ENCODE data around the gene CACNA1F. TPM values are rescaled to one million over a fixed set of nuclear protein-coding genes. Genes with fewer than 3 reads are reported as not detected.

The CACNA1F gene
- total RNA-seq, 2 experiments from 2014 or later: 1.1 to 1.2 TPM

DNA sequence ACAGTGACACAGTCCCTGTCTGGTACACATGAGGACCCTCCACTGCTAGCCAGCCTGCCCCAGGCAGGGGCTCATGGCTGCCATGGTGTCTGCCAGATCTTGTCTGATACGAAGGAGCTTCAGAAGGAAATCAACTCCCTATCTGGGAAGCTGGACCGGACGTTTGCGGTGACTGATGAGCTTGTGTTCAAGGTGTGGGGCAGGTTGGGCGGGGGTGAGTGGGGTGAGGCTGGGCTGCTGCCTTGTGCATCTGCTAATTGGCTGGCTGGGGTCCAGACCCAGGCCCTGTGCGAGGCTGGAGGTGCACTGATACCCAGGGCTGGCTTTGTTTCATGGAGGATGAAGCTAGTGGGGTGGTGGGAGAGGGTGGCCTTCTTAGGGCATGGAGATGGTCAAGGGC is 15.9 kb upstream of the CACNA1F start:
- Histone ChIP-seq H3K36me3 (ENCODE audit: insufficient read depth, low read length) (peaks cover 18% of the 10 kb centered on the region), H3K27ac (ENCODE audit: low read depth in 1 of 2, low read length in 2 of 2) (no peak overlapping the region), H3K4me1 (ENCODE audit: insufficient read depth, low read length) (no peaks in the 10 kb centered on the region), H3K9me3 (ENCODE audit: control insufficient read depth in 1 of 2, insufficient read depth in 1 of 2, low read length in 2 of 2) (no peaks in the 10 kb centered on the region), H3K27me3 (ENCODE audit: control insufficient read depth in 1 of 2, insufficient read depth in 2 of 2, low read length in 2 of 2) (no peaks in the 10 kb centered on the region), H3K4me3 (ENCODE audit: low read length) (no peak overlapping the region)
- Mint-ChIP-seq H3K9me3 (no peaks in the 10 kb centered on the region), H3K36me3 (ENCODE audit: low read depth) (peaks cover 54% of the 10 kb centered on the region), H3K4me3 (no peak overlapping the region), H3K27ac (no peak overlapping the region), H3K27me3 (no peaks in the 10 kb centered on the region), H3K4me1 (ENCODE audit: low read depth) (peaks cover 5% of the 10 kb centered on the region)
- DNase-seq (no peak), ATAC-seq (ENCODE audit: poor library complexity) (no peak)
- TF ChIP-seq, protein P1, sequence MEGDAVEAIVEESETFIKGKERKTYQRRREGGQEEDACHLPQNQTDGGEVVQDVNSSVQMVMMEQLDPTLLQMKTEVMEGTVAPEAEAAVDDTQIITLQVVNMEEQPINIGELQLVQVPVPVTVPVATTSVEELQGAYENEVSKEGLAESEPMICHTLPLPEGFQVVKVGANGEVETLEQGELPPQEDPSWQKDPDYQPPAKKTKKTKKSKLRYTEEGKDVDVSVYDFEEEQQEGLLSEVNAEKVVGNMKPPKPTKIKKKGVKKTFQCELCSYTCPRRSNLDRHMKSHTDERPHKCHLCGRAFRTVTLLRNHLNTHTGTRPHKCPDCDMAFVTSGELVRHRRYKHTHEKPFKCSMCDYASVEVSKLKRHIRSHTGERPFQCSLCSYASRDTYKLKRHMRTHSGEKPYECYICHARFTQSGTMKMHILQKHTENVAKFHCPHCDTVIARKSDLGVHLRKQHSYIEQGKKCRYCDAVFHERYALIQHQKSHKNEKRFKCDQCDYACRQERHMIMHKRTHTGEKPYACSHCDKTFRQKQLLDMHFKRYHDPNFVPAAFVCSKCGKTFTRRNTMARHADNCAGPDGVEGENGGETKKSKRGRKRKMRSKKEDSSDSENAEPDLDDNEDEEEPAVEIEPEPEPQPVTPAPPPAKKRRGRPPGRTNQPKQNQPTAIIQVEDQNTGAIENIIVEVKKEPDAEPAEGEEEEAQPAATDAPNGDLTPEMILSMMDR (IDR thresholded peaks at IDR 0.05): no peak
- intact Hi-C loops (cut with DNase I, micrococcal nuclease): no loop called here
- POLR2A ChIA-PET: interaction anchor here (1.2 kb wide), 1 partner anchor 10 kb away, joined by 4 read pairs; no protein-coding TSS in a partner anchor
- CTCF ChIA-PET: no interaction called here

DNA sequence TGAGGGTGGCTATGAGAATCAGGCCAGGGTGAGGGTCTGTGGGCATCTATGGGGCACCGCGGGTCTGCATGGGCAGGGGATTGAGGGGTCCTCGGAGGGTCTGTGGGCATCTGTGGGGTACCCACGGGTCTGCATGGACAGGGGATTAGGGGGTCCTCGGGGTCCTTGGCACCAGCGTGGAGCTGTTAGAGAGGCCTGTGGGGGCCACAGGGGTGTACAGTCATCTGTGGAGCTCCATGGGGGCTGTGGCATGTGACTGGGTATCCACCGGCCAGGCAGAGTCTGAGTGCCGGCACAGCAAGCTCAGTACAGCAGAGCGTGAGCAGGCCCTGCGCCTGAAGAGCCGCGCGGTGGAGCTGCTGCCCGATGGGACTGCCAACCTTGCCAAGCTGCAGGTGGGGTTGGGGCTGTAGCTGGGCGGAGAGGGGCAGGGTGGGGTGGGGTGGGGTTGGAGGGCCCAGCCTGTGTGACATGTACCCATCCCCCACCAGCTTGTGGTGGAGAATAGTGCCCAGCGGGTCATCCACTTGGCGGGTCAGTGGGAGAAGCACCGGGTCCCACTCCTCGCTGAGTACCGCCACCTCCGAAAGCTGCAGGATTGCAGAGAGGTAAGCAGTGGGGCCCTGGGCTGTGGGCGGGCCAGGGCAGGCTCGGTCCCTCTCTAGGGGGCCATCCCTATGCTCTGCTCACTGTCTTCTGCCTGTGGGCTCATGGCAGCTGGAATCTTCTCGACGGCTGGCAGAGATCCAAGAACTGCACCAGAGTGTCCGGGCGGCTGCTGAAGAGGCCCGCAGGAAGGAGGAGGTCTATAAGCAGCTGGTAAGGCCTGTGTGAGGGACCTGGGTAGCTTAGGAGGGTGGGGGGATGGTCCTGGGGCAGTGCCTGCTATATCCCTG is 15.0 kb upstream of the CACNA1F start:
- no peaks in the 10 kb centered on the region for H3K27me3 Mint-ChIP-seq
- H3K36me3 Mint-ChIP-seq (ENCODE audit: low read depth): peaks cover 62% of the 10 kb centered on the region

DNA sequence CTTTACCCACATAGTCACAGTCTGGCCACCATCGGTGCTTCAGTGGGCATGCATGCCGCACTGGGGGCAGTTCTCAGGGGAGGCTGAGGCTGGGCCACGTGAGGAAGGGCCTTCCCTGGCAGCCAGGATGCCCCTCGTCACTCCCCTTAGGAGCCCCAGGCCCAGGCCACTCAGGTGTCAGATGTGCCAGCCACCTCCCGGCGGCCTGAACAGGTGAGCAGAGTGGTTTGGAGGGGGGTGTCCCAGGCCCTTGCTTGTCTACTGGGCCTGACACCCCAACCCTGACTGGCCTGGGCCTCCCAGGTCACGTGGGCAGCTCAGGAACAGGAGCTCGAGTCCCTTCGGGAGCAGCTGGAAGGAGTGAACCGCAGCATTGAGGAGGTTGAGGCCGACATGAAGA is 14.2 kb upstream of the CACNA1F start:
- Mint-ChIP-seq H3K4me3 (no peak overlapping the region), H3K27me3 (no peaks in the 10 kb centered on the region), H3K27ac (no peak overlapping the region), H3K9me3 (no peaks in the 10 kb centered on the region), H3K36me3 (ENCODE audit: low read depth) (peaks cover 67% of the 10 kb centered on the region), H3K4me1 (ENCODE audit: low read depth) (peaks cover 5% of the 10 kb centered on the region)
- Histone ChIP-seq H3K4me1 (ENCODE audit: insufficient read depth, low read length) (no peaks in the 10 kb centered on the region), H3K9me3 (ENCODE audit: control insufficient read depth in 1 of 2, insufficient read depth in 1 of 2, low read length in 2 of 2) (no peaks in the 10 kb centered on the region), H3K4me3 (ENCODE audit: low read length) (no peak overlapping the region), H3K27me3 (ENCODE audit: control insufficient read depth in 1 of 2, insufficient read depth in 2 of 2, low read length in 2 of 2) (no peaks in the 10 kb centered on the region), H3K27ac (ENCODE audit: low read depth in 1 of 2, low read length in 2 of 2) (no peak overlapping the region), H3K36me3 (ENCODE audit: insufficient read depth, low read length) (peaks cover 30% of the 10 kb centered on the region)
- ChIA-PET CTCF (no interaction called here), POLR2A (no interaction called here)
- no peak for DNase-seq
- intact Hi-C loops (cut with DNase I, micrococcal nuclease): no loop called here
- TF ChIP-seq, protein P1 (IDR thresholded peaks at IDR 0.05): no peak
- no peak for ATAC-seq (ENCODE audit: poor library complexity)

More for the DNA sequence above, 15.0 kb upstream of the CACNA1F start:
- Histone ChIP-seq H3K4me1 (ENCODE audit: insufficient read depth, low read length) (no peaks in the 10 kb centered on the region), H3K36me3 (ENCODE audit: insufficient read depth, low read length) (peaks cover 22% of the 10 kb centered on the region), H3K4me3 (ENCODE audit: low read length) (no peak overlapping the region), H3K9me3 (ENCODE audit: control insufficient read depth in 1 of 2, insufficient read depth in 1 of 2, low read length in 2 of 2) (no peaks in the 10 kb centered on the region), H3K27ac (ENCODE audit: low read depth in 1 of 2, low read length in 2 of 2) (no peak overlapping the region), H3K27me3 (ENCODE audit: control insufficient read depth in 1 of 2, insufficient read depth in 2 of 2, low read length in 2 of 2) (no peaks in the 10 kb centered on the region)
- no peak for ATAC-seq (ENCODE audit: poor library complexity)
- ChIA-PET CTCF (no interaction called here), POLR2A (interaction anchor here (1.2 kb wide), 1 partner anchor 11 kb away, joined by 4 read pairs; no protein-coding TSS in a partner anchor)
- Mint-ChIP-seq H3K4me1 (ENCODE audit: low read depth) (peaks cover 8% of the 10 kb centered on the region), H3K4me3 (no peak overlapping the region), H3K9me3 (no peaks in the 10 kb centered on the region), H3K27ac (no peak overlapping the region)
- intact Hi-C loops (cut with DNase I, micrococcal nuclease): no loop called here
- DNase-seq: no peak
- TF ChIP-seq, protein P1 (IDR thresholded peaks at IDR 0.05): no peak

All from CD4-positive, alpha-beta T cell (primary cell).